Stimulated activated naive CD4-positive, alpha-beta T cell treated with Interleukin-2 at 50 U/mL for 16 hours (primary cell): ENCODE results near the gene BTN3A1.
A peak's percentile ranks its signal among the peaks of the same experiment; 100 is the strongest.
"Not testable (repeated sequence)": the region's sequence is repeated elsewhere in the genome, so short reads cannot be mapped to it uniquely, and the experiment has no call there.

Experiments used
- DNase-seq: peaks from one replicate; lab custom pipeline; 2025; lab: John Stamatoyannopoulos, UW

The BTN3A1 gene

DNA sequence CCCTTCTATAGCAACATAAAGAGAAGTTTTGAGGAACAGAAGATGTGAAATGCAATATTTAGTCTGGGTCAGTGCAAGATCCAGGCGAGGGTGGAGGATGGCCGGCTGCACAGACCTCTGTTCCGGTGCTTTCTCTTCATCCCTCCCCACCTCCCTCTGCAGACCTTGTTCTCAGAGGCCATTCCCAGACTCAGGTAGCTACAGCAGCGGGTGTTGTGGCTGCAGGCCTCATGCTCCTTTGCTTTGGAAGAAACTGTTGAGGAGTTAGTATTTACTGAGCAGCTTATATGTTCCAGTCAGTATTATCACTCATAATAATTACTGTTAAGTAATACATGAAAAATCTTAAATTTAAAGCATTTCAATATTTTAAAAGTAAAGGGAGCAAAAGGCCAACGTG lies 39.9 kb downstream of the BTN3A1 start:
- DNase-seq: no peak

DNA sequence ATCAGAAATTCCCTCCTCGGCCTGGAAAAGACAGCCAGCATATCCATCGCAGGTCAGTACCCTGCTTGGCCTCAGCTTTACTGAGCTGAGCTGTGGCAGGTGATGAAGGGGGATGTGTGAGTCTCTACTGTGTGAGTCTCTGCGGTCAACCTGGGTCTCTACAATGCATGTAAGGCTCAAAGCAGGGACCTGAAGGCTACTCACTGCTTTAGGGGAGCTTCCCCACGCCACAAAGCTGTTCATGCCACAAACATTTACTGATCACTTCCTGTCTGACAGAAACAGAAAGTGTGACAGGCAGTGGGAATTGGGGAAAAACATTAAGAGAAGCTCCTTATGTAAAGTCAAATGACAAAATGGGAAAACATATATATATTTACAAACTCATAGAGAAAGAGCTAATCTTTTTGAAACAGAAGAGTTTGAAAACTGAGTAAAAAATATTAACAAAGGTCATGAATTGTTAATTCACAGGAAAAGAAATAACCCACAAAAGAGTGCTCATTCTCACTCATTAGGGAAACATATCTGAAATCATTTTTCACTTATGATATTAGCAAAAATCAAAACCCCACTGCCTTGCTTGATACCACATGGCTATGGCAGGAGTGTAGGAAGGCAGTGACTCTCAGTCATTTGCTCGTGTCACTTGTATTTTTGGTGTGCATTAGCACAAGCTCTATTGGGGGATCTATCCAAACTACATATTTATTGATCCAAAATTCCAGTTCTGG lies 44.0 kb downstream of the BTN3A1 start:
- peak; percentile 43 for DNase-seq

DNA sequence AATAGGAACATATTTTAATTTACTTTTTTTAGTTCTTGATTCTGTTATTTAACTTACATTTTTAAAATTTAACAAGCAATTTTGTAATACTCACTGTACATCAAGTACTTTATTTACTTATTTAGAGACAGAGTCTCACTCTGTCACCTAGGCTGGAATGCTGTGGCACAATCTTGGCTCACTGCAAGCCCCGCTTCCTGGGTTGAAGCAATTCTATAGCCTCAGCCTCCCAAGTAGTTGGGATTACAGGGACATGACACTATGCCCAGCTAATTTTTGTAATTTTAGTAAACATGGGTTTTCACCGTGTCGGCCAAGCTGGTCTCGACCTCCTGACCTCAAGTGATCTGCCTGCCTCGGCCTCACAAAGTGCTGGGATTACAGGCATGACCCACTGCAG lies 45.2 kb downstream of the BTN3A1 start:
- DNase-seq: no peak

DNA sequence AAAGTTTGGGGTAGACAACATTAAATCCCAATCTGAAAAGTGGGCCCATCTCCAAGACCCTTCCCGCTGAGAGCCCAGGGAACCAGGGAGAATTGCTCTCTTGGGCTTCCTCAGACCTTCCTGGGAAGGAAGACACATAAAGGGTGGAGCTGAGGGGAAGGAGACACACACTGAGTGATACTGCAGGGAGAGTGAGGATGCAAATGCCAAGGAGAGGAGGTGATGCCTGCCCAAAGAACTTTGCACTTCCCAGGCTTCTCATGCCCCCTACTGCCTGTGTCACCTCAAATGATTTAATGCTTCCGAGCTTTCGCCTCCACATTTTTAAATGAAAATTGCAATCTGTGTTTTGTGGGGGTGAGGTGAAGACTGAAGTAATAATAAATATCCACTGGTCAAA lies 48.2 kb downstream of the BTN3A1 start:
- DNase-seq: no peak

DNA sequence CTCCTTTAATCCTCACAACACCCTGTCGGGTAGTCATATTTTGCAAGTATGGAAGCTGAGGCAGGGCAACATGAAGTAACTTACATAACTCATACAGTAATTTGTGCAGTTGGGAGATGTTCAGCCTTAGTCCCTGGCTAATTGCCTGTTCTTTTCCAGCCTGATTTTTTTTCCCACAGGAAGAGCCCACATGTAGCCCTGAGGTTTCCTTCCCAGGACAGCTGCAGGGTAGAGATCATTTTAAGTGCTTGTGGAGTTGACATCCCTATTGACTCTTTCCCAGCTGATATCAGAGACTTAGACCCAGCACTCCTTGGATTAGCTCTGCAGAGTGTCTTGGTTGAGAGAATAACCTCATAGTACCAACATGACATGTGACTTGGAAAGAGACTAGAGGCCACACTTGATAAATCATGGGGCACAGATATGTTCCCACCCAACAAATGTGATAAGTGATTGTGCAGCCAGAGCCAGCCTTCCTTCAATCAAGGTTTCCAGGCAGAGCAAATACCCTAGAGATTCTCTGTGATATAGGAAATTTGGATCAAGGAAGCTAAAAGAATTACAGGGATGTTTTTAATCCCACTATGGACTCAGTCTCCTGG lies 50.7 kb downstream of the BTN3A1 start:
- no peak for DNase-seq

DNA sequence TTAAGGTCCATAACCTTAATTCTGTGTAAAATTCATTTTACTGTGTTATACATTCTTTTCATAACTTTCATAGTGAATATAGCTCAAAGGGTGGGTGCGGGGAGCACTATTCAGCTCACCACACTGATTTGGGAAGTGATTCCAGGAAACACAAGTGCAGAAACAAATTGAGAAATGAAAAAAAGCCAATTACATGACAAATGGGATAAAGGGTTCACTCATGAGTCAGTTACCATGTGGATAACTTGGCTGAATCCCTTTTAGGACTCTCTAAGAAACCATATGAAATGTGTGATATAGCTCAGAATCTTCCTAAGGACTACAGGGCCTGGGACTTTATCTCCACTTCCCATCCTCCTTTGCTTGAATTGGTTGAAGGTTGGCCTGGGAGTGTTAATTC lies 52.6 kb downstream of the BTN3A1 start:
- no peak for DNase-seq

DNA sequence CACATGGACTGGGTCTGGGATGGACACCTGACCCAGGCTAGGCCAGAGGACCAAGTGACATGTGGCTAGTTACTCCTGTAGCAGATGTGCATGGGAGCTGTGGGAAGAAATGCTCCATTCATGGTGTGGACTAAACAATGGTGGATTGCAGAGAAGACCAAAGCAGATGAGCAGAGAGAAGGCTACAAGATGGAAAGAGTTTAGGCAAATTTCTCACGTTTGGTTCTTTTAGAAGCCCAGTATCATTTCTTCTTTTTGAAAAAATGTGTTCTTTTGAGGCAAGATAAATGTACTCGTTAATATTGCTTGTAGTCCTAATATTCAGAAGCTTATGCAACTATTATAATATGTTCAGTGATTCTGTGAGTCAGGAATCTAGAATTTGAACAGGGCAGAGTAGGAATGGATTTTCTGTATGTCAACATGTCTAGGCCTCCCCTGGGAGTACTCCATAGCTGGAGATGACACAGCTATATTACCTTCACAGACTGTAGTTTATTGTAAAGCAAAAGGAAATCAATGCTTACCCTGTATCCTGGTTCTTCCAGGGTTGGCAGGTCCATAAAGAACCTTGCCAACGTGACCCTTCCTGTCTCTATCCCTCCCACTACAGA lies 53.4 kb downstream of the BTN3A1 start:
- DNase-seq: no peak

DNA sequence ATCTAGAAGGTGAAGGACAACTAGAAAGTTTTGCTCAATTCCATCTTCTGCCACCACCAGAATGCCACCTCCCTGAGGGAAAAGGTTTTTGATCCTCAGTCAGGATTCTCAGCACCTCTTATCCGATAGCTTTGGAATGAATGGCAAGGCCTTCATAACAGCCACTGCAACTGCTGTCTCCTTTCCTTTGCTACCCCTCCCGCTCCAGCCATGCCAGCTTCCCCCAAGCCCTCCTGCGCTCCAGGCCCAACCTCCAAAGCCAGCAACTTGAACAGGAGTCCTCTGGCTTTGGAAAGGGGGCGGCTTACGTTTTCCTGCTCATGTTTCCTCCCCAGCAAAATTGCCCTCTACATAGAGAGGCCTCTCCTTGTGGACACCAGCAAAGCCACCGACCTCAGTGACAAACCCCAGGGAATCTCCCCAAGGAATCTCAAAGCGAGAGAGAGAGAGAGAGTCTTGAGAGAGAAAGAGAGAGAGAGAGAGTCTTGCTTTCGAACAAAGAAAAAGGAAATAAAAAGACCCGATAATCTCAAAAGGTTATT lies 55.3 kb downstream of the BTN3A1 start:
- no peak for DNase-seq

DNA sequence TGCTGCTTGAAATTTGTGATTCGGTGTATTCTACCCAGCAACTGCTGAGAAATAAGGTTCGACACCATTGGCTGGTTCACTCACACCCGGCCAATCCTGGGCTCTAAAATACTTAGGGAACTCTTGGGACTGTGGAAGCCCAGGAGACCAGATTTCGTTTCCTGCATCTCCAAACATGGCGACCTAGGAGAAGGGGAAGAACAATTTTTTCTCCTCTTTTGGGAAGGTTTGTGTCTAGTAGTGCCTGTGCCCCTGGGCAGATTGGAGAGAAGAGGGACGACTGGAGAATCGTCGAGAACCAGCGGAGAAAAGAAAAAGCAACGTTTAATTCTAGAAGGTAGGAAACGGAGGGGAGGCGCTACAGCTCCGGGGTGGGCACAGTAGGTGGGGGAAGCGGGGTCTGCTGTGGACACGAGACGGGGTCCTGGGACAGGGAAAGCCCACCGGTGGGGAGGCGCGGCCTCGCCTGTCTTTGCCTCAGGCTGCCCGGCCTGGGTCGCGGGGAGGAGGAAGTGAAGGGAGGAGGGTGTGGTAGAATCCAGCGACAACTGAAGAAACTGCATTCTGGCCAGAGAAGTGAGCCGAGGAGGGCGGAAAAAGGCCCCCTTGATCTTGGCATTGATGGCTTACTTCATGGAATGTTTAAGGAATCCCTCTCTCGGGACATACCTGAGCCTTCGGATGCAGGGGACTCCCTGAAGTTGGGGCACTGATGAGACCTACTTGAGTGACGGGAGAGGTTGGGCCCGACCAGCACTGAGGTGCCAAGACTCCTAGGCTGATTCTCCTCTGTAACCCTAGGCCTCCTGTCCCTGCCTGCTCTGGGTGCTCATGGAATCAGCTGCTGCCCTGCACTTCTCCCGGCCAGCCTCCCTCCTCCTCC lies 56.0 kb downstream of the BTN3A1 start, which contains the start of gene BTN2A1:
BTN2A1 (plus strand) TSS at position 150 of the 883 bp plus-strand sequence; CDS start at position 832, 682 bp downstream.
- DNase-seq: peak; percentile 44

DNA sequence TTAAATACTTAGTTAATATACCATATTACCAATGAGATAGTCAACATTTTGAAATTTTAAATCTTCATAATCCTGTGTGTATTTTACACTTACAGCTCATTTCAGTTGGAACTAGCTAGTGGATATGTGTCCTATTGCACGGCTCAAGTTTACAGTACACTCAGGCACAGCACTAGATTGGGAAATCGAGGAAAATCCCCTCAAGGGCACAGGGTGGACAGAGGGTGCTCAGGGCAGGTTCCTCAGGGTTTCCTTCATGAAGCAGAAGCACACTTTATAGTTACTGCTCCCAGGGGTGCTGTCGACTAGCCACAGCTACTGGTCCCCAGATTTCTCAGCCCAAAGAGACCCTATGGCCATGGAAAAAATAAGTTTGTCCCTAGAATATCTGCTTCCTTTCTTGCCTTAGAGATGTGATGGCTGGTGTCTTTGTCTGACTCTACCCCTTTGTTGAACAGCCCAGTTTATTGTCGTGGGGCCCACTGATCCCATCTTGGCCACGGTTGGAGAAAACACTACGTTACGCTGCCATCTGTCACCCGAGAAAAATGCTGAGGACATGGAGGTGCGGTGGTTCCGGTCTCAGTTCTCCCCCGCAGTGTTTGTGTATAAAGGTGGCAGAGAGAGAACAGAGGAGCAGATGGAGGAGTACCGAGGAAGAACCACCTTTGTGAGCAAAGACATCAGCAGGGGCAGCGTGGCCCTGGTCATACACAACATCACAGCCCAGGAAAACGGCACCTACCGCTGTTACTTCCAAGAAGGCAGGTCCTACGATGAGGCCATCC lies 57.1 kb downstream of the BTN3A1 start:
- DNase-seq: no peak

DNA sequence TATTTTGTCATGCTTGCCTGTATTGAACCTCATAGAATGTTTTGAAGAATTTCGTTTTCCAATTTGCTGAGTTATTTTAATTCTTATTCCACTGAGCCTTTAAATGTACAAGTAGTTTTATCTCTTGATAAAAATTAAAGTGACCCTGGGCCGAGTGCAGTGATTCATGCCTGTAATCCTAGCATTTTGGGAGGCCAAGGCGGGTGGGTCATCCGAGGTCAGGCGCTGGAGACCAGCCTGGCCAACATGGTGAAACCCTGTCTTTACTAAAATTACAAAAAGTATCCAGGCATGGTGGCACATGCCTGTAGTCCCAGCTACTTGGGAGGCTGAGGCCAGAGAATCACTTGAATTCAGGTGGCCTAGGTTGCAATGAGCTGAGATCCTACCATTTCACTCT lies 59.3 kb downstream of the BTN3A1 start:
- DNase-seq: not testable (repeated sequence)

DNA sequence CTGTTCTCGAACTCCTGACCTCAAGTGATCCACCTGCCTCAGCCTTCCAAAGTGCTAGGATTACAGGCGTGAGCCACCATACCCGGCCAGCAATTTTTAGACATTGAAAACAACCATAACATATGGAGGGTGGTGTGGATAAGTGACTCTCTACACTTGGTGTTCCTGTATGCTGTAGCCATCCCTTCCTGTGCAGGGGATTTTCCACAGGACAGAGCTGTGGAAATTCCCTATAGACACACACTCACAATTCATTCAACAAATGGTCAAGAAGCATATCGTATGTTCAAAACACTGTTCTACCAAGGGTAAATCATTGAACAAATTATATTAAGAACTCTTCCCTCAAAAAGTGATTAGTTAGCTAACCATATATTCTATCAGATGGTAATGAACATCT lies 61.9 kb downstream of the BTN3A1 start:
- no peak for DNase-seq

DNA sequence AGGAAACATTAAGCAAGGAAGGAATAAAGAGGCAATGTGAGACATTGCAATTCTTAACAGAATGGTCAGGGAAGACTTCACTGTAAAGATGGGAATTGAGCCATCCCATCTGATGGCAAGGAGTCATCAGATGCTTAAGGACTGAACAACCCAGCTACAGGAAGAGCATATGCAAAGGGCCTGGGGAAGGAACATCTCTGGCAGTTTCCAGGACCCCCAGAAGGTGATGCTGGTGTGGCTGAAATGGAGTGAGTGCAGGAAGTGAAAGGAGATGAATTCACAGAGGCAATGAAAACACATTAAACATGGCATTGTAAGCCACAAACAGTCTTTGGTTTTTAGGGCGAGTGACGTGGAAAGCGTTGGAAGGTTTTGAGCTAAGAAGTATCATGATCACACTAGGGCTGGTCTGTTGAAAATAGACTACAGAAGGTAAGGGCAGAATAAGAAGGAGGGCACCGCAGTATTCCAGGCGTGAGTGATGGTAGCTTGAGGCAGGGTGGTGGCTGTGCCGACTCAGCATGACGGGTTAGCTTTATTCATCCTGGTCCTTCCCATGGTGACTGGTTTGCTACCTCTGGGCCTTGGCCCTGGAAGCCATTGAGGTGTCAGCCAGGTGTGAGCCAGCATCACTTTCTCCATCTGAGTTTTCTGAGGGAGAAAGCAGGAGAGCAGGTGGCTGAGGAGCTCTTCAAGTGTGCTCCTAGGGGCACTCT lies 62.5 kb downstream of the BTN3A1 start:
- no peak for DNase-seq
